ENCODE results near the gene LACTBL1. TPM values are rescaled to one million over a fixed set of nuclear protein-coding genes. Genes with fewer than 3 reads are reported as not detected.

The LACTBL1 gene
- total RNA-seq, 2 donors from 2014 or later, result not detected

GRCh38 chr1:22963044-22963677 lies 9.5 kb downstream of the LACTBL1 start:
- Histone ChIP-seq H3K36me3 (no peaks in the 10 kb centered on the region), H3K27ac (no peak overlapping the region), H3K27me3 (no peaks in the 10 kb centered on the region), H3K9ac (ENCODE audit: low read depth in 2 of 2, low read length in 2 of 2) (no peak overlapping the region), H3K9me3 (no peaks in the 10 kb centered on the region), H3K4me3 (no peak overlapping the region), H3K4me1 (no peaks in the 10 kb centered on the region)
- no peak for DNase-seq
- TF ChIP-seq CTCF (IDR thresholded peaks at IDR 0.05), result no peak
- intact Hi-C loops (cut with DNase I), result loop anchor here (10.0 kb wide), 1 partner anchor 298 kb away; no protein-coding TSS in a partner anchor

GRCh38 chr1:22962558-22962957 lies 10.1 kb downstream of the LACTBL1 start:
- no peak for DNase-seq
- Histone ChIP-seq H3K27ac (no peak overlapping the region), H3K4me1 (no peaks in the 10 kb centered on the region), H3K4me3 (no peak overlapping the region), H3K9me3 (no peaks in the 10 kb centered on the region), H3K9ac (ENCODE audit: low read depth in 2 of 2, low read length in 2 of 2) (no peak overlapping the region), H3K36me3 (no peaks in the 10 kb centered on the region), H3K27me3 (no peaks in the 10 kb centered on the region)
- intact Hi-C loops (cut with DNase I), result loop anchor here (10.0 kb wide), 1 partner anchor 298 kb away; no protein-coding TSS in a partner anchor
- no peak for TF ChIP-seq CTCF (IDR thresholded peaks at IDR 0.05)

GRCh38 chr1:22959545-22960360 lies 12.9 kb downstream of the LACTBL1 start:
- no peak for TF ChIP-seq CTCF (IDR thresholded peaks at IDR 0.05)
- intact Hi-C loops (cut with DNase I), result loop anchor here (10.0 kb wide), 1 partner anchor 295 kb away; no protein-coding TSS in a partner anchor
- H3K9ac ChIP-seq (ENCODE audit: low read depth in 2 of 2, low read length in 2 of 2), result no peak overlapping the region
- no peaks in the 10 kb centered on the region for H3K4me1 ChIP-seq
- H3K27ac ChIP-seq, result no peak overlapping the region
- peaks cover 5% of the 10 kb centered on the region for H3K27me3 ChIP-seq
- no peaks in the 10 kb centered on the region for H3K36me3 ChIP-seq
- no peak overlapping the region for H3K4me3 ChIP-seq
- no peaks in the 10 kb centered on the region for H3K9me3 ChIP-seq
- no peak for DNase-seq

- Histone ChIP-seq H3K4me1 (no peaks in the 10 kb centered on the region), H3K27me3 (peaks cover 17% of the 10 kb centered on the region), H3K27ac (no peak overlapping the region), H3K36me3 (no peaks in the 10 kb centered on the region), H3K9ac (ENCODE audit: low read depth in 2 of 2, low read length in 2 of 2) (no peak overlapping the region), H3K9me3 (no peaks in the 10 kb centered on the region), H3K4me3 (no peak overlapping the region)
- no peak for TF ChIP-seq CTCF (IDR thresholded peaks at IDR 0.05)
- DNase-seq, result no peak
- intact Hi-C loops (cut with DNase I), result no loop called here
These were observed 14.1 kb downstream of the LACTBL1 start for GRCh38 chr1:22958556-22958955.

- no peaks in the 10 kb centered on the region for H3K4me1 ChIP-seq
- intact Hi-C loops (cut with DNase I), result no loop called here
- no peak for DNase-seq
- no peaks in the 10 kb centered on the region for H3K9me3 ChIP-seq
- no peak overlapping the region for H3K4me3 ChIP-seq
- peaks cover 29% of the 10 kb centered on the region for H3K27me3 ChIP-seq
- H3K27ac ChIP-seq, result no peak overlapping the region
- no peak overlapping the region for H3K9ac ChIP-seq (ENCODE audit: low read depth in 2 of 2, low read length in 2 of 2)
- TF ChIP-seq CTCF (IDR thresholded peaks at IDR 0.05), result no peak
- no peaks in the 10 kb centered on the region for H3K36me3 ChIP-seq
These were observed 15.6 kb downstream of the LACTBL1 start for GRCh38 chr1:22957066-22957465.

Data from colonic mucosa (tissue), 4 donors.